A549 treated with CpdA at 1 μM for 4 hours (cell line): ENCODE measurements around the gene ABCC2. TPM values are rescaled to one million over a fixed set of nuclear protein-coding genes. Genes with fewer than 3 reads are reported as not detected.

Experiments used
- total RNA-seq: library from RNA; stranded (reverse); fragments of 200-300 nt; extraction: Qiagen RNA extraction; gene quantifications from 5 replicates; pipeline ENCODE4 v1.2.3, GENCODE V29; 2022; ENCODE audit warnings: low read depth

ABCC2 gene
- total RNA-seq, result 164 to 201 TPM (median 185 TPM) in 5 replicates

DNA sequence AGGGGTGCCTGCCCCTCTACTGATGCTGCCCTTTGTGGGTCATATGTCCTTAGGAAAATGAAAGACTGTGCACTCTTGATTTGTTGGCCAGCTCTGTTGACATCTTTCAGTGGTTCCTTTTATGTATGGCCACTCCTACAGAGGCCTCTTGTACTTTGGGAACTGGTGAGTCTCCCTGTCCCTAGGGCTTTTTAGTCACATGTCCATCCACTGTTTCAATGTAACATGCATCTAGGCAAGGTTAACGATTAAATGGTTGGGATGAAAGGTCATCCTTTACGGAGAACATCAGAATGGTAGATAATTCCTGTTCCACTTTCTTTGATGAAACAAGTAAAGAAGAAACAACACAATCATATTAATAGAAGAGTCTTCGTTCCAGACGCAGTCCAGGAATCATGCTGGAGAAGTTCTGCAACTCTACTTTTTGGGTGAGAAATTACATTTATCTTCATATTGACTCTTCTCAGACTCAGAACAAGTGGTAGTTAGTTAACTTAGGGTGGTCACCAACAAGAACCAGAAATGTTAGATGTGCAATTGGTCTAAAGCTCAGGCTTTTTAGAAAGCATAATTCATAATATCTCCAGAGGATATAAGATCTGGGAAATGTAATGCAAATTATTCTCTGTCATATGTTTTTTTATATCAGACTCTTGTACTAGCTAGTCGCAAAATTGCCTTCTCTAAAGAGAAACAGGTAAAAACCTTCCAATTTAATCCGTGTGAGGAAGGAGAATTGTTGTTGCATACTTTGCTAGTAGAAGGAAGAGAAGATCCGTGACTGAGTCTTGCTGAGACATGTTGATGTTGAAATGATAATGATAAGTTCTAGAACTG is at the start of gene ABCC2:
TSS of gene ABCC2 (plus strand) at position 194 of the 840 bp plus-strand sequence. CDS start at position 399, 205 bp downstream.

Other genes starting within 250 kb of the ABCC2 start
- gene NKX2-3, start 249.7 kb upstream of the ABCC2 start, total RNA-seq, result 0.08 TPM in 1 of 5 replicates, not detected in the others
- gene SLC25A28, start 162.2 kb upstream of the ABCC2 start, total RNA-seq, result 25.8 to 30.3 TPM (median 28.2 TPM) in 5 replicates
- 12.1 to 19.9 TPM (median 14.9 TPM) in 5 replicates for gene ENTPD7, start 123.1 kb upstream of the ABCC2 start, total RNA-seq
- gene COX15, start 50.5 kb upstream of the ABCC2 start, total RNA-seq, result 31.4 to 34.6 TPM (median 32.1 TPM) in 5 replicates
- gene CUTC, start 50.4 kb upstream of the ABCC2 start, total RNA-seq, result 33.8 to 37.7 TPM (median 35.8 TPM) in 5 replicates
- gene DNMBP, start 227.3 kb downstream of the ABCC2 start, total RNA-seq, result 25.1 to 40.5 TPM (median 29.0 TPM) in 5 replicates